Measurements from ENCODE around the gene PADI6. TPM values are rescaled to one million over a fixed set of nuclear protein-coding genes. Genes with fewer than 3 reads are reported as not detected.

PADI6 gene
- total RNA-seq, 1 donor from 2014 or later = not detected

DNA sequence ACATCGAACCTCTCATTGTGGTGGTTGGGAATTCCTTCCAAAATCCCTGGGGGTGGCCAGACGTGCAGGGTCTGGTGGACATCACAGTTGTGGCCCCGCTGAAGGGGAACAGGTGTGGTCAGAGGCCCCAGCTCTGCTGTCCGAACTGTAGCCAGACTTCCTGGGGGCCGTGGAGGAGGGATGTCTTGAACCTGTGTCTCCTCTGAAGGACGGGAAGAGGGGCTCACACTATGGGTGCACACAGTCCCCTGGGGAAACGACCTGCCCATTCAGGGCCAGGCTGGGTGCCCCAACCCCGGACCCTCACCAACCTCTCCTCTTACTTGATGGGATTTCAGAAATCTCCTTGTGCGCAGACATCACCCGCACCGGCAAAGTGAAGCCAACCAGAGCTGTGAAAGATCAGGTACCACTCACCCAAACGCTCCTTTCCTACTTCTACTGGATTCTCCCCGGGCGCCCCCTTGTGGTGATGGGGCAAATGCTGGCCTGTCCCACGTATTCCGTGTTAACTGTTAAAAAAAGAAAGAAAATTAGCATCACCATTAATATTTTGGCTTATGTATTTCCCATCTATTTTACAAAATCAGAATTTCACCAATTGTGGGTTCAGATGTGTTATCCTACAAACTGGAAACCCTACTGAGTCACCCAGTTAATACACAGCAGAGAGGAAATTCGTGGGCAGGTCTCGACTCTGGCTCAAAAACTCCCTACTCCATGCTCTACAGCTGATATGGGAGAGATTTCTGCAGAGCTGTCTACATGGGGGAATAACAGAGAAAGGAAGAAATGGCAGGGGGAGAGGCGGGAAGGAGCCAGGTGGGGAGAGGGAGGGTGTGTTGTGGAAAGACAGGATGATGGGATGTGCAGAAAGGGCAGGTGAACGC, 35.9 kb upstream of the PADI6 start:
- Mint-ChIP-seq H3K36me3 (ENCODE audit: unreplicated experiment) (no peaks in the 10 kb centered on the region), H3K9me3 (ENCODE audit: unreplicated experiment) (peaks cover 4% of the 10 kb centered on the region)
- peak; percentile 91 for DNase-seq

DNA sequence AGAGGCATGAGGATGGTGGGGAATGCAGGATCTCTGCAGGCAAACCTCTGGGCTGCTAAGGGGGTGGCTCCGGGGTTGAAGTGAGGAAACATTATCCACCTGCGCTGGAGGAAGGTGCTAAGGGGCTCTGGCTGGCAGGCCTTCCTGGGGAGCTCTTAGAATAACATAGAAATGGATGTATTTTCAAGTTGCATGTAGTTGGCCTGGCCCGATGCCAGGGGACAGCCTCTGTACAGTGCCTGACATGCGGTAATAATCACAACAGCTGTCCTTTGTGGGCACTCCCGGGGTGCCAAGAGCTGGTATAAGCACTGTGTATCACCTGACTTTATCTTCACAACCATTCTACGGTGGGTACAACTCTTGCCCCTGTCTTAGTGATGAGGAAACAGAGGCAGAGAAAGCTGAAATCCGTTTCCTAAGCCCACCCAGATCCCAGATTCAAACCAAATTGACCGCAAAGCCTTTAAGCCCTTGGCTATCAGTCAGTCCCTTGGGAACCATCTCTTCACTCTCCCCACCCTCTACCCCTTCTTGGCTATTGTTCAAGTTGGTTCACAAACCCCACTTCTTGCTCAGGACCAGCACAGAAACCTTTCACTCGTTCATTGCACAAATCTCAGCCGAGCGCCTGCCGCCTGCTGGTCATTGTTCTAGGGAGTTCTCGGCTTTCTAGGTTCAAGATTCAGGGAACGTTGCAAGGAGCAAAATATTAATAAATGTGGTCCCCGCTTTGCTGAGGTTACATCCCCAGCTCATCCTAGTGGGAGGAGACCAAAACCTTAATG, 33.1 kb upstream of the PADI6 start:
- Mint-ChIP-seq H3K9me3 (ENCODE audit: unreplicated experiment) (peaks cover 3% of the 10 kb centered on the region), H3K4me3 (ENCODE audit: unreplicated experiment) (no peak overlapping the region), H3K27me3 (ENCODE audit: unreplicated experiment) (peaks cover 4% of the 10 kb centered on the region), H3K27ac (ENCODE audit: unreplicated experiment) (no peak overlapping the region), H3K36me3 (ENCODE audit: unreplicated experiment) (peaks cover 6% of the 10 kb centered on the region), H3K4me1 (ENCODE audit: low read depth, unreplicated experiment) (no peaks in the 10 kb centered on the region)
- DNase-seq = peak; percentile 3
- TF ChIP-seq, protein P1, sequence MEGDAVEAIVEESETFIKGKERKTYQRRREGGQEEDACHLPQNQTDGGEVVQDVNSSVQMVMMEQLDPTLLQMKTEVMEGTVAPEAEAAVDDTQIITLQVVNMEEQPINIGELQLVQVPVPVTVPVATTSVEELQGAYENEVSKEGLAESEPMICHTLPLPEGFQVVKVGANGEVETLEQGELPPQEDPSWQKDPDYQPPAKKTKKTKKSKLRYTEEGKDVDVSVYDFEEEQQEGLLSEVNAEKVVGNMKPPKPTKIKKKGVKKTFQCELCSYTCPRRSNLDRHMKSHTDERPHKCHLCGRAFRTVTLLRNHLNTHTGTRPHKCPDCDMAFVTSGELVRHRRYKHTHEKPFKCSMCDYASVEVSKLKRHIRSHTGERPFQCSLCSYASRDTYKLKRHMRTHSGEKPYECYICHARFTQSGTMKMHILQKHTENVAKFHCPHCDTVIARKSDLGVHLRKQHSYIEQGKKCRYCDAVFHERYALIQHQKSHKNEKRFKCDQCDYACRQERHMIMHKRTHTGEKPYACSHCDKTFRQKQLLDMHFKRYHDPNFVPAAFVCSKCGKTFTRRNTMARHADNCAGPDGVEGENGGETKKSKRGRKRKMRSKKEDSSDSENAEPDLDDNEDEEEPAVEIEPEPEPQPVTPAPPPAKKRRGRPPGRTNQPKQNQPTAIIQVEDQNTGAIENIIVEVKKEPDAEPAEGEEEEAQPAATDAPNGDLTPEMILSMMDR (IDR thresholded peaks at IDR 0.05; ENCODE audit: partially characterized antibody, unreplicated experiment) = no peak

More for the DNA sequence above, 35.9 kb upstream of the PADI6 start:
- no peaks in the 10 kb centered on the region for H3K4me1 Mint-ChIP-seq (ENCODE audit: low read depth, unreplicated experiment)
- peaks cover 6% of the 10 kb centered on the region for H3K27me3 Mint-ChIP-seq (ENCODE audit: unreplicated experiment)
- H3K27ac Mint-ChIP-seq (ENCODE audit: unreplicated experiment) = no peak overlapping the region
- H3K4me3 Mint-ChIP-seq (ENCODE audit: unreplicated experiment) = no peak overlapping the region
- TF ChIP-seq, protein P1 (IDR thresholded peaks at IDR 0.05; ENCODE audit: partially characterized antibody, unreplicated experiment) = peak; percentile 90

DNA sequence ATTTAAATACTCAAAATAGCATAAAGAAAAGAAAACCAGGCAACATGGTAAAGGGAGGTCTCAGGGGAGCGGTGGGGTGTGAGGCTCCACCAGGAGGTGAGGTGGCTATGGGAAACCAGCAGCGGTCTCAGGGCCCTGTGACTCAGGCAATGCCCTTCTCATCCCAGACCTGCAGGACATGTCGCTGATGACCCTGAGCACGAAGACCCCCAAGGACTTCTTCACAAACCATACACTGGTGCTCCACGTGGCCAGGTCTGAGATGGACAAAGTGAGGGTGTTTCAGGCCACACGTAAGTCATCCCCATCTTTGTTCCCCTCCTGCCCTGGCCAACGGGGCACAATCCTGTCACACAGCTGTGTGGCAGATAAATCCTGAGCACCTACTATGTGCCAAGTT, 32.5 kb upstream of the PADI6 start:
- peaks cover 4% of the 10 kb centered on the region for H3K27me3 Mint-ChIP-seq (ENCODE audit: unreplicated experiment)
- H3K9me3 Mint-ChIP-seq (ENCODE audit: unreplicated experiment) = peaks cover 7% of the 10 kb centered on the region
- no peaks in the 10 kb centered on the region for H3K4me1 Mint-ChIP-seq (ENCODE audit: low read depth, unreplicated experiment)
- no peak overlapping the region for H3K27ac Mint-ChIP-seq (ENCODE audit: unreplicated experiment)
- no peak for DNase-seq
- peaks cover 10% of the 10 kb centered on the region for H3K36me3 Mint-ChIP-seq (ENCODE audit: unreplicated experiment)
- TF ChIP-seq, protein P1 (IDR thresholded peaks at IDR 0.05; ENCODE audit: partially characterized antibody, unreplicated experiment) = no peak
- no peak overlapping the region for H3K4me3 Mint-ChIP-seq (ENCODE audit: unreplicated experiment)

DNA sequence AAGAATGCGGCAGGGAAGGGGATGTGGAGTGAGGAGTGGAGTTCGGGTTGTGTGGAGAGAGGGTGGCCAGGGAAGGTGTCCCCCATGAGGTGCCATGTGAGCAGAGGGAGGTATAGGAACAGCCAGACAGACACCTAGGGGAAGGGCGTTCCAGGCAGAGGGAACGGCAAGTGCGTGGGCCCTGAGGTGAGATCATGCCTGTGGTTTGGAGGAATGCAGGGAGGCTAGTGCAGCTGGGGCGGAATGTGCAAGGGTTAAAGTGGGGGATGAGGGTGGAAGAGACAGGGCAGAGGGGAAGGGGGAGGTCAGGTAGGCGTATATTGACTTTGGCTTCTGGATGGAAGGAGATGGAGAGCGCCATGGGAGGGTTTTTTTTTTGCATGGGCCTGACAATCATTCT, 31.6 kb upstream of the PADI6 start:
- Mint-ChIP-seq H3K36me3 (ENCODE audit: unreplicated experiment) (peaks cover 10% of the 10 kb centered on the region), H3K4me1 (ENCODE audit: low read depth, unreplicated experiment) (no peaks in the 10 kb centered on the region), H3K4me3 (ENCODE audit: unreplicated experiment) (no peak overlapping the region), H3K27me3 (ENCODE audit: unreplicated experiment) (peaks cover 4% of the 10 kb centered on the region), H3K27ac (ENCODE audit: unreplicated experiment) (no peak overlapping the region), H3K9me3 (ENCODE audit: unreplicated experiment) (peaks cover 9% of the 10 kb centered on the region)
- TF ChIP-seq, protein P1 (IDR thresholded peaks at IDR 0.05; ENCODE audit: partially characterized antibody, unreplicated experiment) = no peak
- no peak for DNase-seq

All from glutamatergic neuron (in vitro differentiated cells).